ENCODE results near the gene WDR41. TPM values are rescaled to one million over a fixed set of nuclear protein-coding genes. Genes with fewer than 3 reads are reported as not detected.
"Not testable (repeated sequence)": the region's sequence is repeated elsewhere in the genome, so short reads cannot be mapped to it uniquely, and the experiment has no call there.

WDR41 gene
- total RNA-seq, 1 donor from 2014 or later: 66.9 TPM

DNA sequence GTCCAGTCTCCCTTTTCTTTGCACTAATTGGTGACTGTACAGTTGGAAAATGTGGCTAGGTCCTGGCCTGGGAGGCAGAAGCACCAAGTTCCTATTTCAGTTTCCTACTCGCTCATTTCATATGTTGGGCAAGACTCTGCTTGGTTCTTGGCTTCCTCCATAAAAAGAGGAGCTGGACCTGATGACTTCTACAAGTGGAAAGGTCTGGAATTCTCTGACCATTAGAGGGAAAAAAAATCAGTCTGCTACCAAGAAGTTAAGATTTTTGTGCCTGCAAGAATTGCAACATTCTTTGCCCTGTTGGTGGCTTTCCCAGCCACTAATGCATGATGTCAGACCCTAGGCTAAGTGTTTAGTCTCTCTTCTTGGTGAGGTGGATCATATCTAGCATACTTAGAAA, 91.5 kb downstream of the WDR41 start:
- no peak for DNase-seq

DNA sequence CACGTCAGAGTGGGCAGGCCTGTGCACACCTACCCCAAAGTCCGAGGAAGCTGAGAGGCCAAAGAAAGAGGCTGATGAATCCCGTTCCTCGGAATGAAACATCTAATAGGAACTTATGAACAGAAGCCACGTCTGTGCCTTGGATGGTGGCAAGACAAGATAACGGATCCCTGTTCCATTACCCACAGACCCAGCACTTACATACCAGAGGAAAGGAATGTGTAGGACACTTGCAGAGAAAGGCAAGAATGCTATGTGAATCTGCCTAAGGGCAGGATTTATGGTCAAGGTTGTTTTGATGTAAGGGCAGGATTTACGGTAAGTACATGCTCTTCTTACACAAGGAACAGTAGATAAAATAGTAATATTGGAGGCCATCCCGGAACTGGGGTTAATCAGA, 93.2 kb downstream of the WDR41 start:
- DNase-seq: no peak

DNA sequence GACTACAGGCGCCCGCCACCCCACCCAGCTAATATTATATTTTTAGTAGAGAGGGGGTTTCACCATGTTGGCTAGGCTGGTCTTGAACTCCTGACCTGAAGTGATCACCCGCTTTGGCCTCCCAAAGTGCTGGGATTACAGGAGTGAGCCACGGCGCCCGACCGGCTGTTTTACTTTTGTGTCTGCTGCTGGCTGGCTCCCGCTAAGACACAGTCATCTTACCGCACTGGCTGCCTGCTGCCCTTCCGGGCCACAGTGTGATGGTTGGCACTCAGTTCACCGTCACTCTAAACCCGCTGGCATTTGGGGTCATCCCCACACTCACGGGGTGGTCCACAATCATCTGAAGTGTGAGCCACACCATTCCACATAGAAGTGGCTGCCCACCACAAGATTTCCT, 93.7 kb downstream of the WDR41 start:
- no peak for DNase-seq

GRCh38 chr5:77397686-77398292, 94.3 kb downstream of the WDR41 start:
- DNase-seq: no peak

DNA sequence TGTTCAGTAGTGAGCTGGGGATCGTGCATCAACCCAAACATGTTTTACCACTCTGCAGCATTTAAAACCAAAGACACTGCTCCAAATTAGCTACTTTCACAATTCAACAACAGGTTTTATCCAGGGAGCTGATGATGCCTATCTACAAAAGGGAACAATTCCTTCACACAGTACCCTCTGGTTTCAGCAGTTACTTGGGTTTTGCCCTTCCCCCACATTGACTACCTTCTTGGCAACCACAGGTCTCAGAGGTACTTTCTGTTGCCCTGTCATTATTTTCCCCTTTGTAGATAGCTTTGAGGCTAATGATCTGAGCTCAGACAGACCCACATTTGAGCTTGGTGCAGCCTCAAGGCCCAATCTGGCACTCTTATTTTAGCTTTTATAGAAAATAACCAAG, 96.1 kb downstream of the WDR41 start:
- DNase-seq: no peak

- DNase-seq: no peak
Observed at GRCh38 chr5:77394064-77394715, 97.9 kb downstream of the WDR41 start.

- DNase-seq: no peak
Observed at GRCh38 chr5:77391240-77391765, 100.8 kb downstream of the WDR41 start.

DNA sequence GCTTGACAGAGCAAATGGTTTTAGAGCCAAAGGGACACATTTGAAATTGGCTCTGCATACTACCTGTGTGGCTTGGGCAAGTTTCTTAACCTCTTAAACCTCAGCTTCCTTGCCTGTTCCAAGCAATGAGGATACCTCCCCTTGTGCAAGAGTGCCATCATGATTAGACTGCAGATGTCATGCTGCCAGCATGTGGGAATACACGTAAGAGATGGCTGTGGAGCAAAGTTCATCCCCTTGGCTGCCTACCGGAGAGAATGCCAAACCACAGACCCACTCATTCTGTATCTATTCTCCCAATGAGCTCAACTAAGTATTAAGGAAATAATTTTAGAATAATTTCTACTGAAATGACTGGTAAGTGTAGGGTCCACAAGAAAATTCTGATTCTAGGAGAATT, 101.3 kb downstream of the WDR41 start:
- no peak for DNase-seq

GRCh38 chr5:77390221-77390620, 101.9 kb downstream of the WDR41 start:
- DNase-seq: no peak

DNA sequence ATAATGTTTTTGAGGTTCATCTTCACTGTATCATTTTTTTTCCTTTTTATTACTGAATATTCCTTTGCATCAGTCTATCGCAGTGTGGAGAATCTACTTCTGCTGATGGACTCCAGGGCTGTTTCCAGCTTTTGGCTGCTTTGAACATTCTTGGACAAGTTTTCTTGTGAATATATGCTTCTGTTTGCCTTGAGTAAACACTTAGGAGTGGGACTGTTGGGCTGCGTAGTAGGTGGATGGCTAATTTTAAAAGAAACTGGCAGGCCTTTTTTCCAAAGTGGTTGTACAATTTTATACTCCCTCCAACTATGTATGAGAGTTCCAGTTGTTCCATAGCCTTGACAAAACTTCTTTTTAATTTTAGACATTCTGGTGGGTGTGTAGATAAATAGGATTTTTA, 102.4 kb downstream of the WDR41 start:
- no peak for DNase-seq

- not testable (repeated sequence) for DNase-seq
Observed at GRCh38 chr5:77386340-77386739, 105.8 kb downstream of the WDR41 start.

GRCh38 chr5:77383336-77383735, 108.8 kb downstream of the WDR41 start:
- not testable (repeated sequence) for DNase-seq

Other genes with a start within 250 kb of the WDR41 start
- not detected in 2 replicates for gene OTP, start 146.4 kb upstream of the WDR41 start, total RNA-seq